ENCODE results near the gene CRYBB3. TPM values are rescaled to one million over a fixed set of nuclear protein-coding genes. Genes with fewer than 3 reads are reported as not detected.
A peak's percentile ranks its signal among the peaks of the same experiment; 100 is the strongest.

Gene CRYBB3
- total and polyA plus RNA-seq, 9 of the 15 experiments (the other 6 are each of a cell fraction or from before 2014, with no cell fraction given): not detected

DNA sequence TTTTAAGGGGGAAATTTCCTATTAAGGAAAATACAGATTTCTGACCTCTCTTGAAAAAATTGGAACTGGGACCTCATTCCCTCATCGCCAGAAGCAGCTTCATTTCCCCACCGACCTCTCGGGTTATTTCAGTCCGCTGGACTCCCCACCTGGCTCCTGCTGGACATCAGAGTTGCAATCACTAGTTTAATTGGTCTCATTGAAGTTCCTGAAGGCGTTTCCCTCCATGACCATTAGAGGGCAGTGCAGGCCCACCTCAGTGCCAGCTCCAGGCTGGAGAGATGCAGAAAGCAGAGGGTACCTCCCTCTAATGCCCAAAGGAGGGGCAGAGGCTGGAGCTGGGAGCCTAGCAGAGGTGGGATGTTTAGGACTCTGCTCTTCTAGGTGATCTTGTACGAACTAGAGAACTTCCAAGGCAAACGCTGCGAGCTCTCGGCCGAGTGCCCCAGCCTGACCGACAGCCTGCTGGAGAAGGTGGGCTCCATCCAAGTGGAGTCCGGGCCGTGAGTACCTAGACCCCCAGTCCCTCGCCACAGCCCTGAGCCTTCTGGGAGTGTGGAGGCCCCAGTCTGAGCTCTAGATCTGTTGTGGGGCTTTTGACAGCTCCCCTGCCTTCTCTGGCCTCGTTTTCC, 2.7 kb downstream of the CRYBB3 start:
- Histone ChIP-seq H3K4me2 (ENCODE audit: insufficient read depth, low read length) (no peak overlapping the region), H3K4me3 (no peak overlapping the region), H2AFZ (ENCODE audit: low read depth, low read length) (no peak overlapping the region), H3K9me3 (replicated peaks; ENCODE audit: control insufficient read depth, insufficient read depth, low read depth, low read length) (no peaks in the 10 kb centered on the region), H3K36me3 (ENCODE audit: control insufficient read depth, insufficient read depth, low read length) (no peaks in the 10 kb centered on the region), H3K9ac (ENCODE audit: insufficient read depth in 1 of 2, low read depth in 2 of 2, low read length in 2 of 2) (no peak overlapping the region), H3K79me2 (ENCODE audit: control insufficient read depth, insufficient read depth, low read length) (no peaks in the 10 kb centered on the region), H3K27me3 (ENCODE audit: control insufficient read depth in 2 of 2, insufficient read depth in 2 of 2, low read length in 2 of 2) (peaks cover 4 to 19% of the 10 kb centered on the region in 2 experiments; a peak in 2 of 5 replicates), H4K20me1 (replicated peaks; ENCODE audit: control insufficient read depth, insufficient read depth, low read length) (0 out of 2 replicates have a peak, but pooled peaks cover 3% of the 10 kb centered on the region), H3K27ac (ENCODE audit: extremely low read depth, low read depth, low read length) (no peak overlapping the region), H3K4me1 (replicated peaks in 1 of 2; ENCODE audit: control insufficient read depth in 2 of 2, insufficient read depth in 2 of 2, low read length in 2 of 2) (no peaks in the 10 kb centered on the region; a peak in 1 of 5 replicates), H3K9me1 (ENCODE audit: control insufficient read depth, insufficient read depth, low read length) (no peaks in the 10 kb centered on the region)
- intact Hi-C loops (cut with micrococcal nuclease): no loop called here
- FAIRE-seq (peak; percentile 74), ATAC-seq (peak; percentile 86), DNase-seq (ENCODE audit: extremely low read depth in 1 of 4, low spot score in 3 of 4) (peak; percentile 57 to 62 (median 61))
- BruUV-seq (replicated peaks): no TSS peak
- in situ Hi-C loops (cut with MboI): loop anchor here (10.0 to 25.0 kb wide), 2 partner anchors 132 to 1135 kb away; no protein-coding TSS in a partner anchor
- ChIA-PET CTCF (ENCODE audit: low intra/inter-chr PET ratio) (no interaction called here), POLR2A (interaction anchor here (0.5 to 0.6 kb wide), 2 partner anchors 10 to 165 kb away, joined by 3 read pairs; no protein-coding TSS in a partner anchor)
- 1% methylated on average over 10 of the region's 15 CpGs for WGBS (ENCODE audit: insufficient coverage, low coverage, missing lambda C conversion rate)
- TF ChIP-seq MEF2A (IDR thresholded peaks at IDR 0.05; ENCODE audit: control insufficient read depth, low read depth, low read length): no peak
- no peak for TF ChIP-seq CBFA2T2 (conservative IDR thresholded peaks at IDR 0.05)
- TF ChIP-seq TAF7 (tag; IDR thresholded peaks at IDR 0.05): no peak
- TF ChIP-seq SREBF1 (IDR thresholded peaks at IDR 0.05; ENCODE audit: borderline replicate concordance, low read depth, low read length): no peak
- TF ChIP-seq, protein P1, sequence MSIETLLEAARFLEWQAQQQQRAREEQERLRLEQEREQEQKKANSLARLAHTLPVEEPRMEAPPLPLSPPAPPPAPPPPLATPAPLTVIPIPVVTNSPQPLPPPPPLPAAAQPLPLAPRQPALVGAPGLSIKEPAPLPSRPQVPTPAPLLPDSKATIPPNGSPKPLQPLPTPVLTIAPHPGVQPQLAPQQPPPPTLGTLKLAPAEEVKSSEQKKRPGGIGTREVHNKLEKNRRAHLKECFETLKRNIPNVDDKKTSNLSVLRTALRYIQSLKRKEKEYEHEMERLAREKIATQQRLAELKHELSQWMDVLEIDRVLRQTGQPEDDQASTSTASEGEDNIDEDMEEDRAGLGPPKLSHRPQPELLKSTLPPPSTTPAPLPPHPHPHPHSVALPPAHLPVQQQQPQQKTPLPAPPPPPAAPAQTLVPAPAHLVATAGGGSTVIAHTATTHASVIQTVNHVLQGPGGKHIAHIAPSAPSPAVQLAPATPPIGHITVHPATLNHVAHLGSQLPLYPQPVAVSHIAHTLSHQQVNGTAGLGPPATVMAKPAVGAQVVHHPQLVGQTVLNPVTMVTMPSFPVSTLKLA (conservative IDR thresholded peaks at IDR 0.05): no peak
- TF ChIP-seq LEF1 (IDR thresholded peaks at IDR 0.05): no peak
- peak; percentile 67; the same call in 1 of the 2 replicates for TF ChIP-seq STAG1 (CRISPR knock-in tag; IDR thresholded peaks at IDR 0.05; ENCODE audit: borderline replicate concordance)
- TF ChIP-seq E2F4 (CRISPR knock-in tag; IDR thresholded peaks at IDR 0.05; ENCODE audit: low read depth): no peak
- no peak for TF ChIP-seq SAFB2 (IDR thresholded peaks at IDR 0.05; ENCODE audit: borderline replicate concordance, low read depth, low read length, severe bottlenecking)
- TF ChIP-seq, protein P2, sequence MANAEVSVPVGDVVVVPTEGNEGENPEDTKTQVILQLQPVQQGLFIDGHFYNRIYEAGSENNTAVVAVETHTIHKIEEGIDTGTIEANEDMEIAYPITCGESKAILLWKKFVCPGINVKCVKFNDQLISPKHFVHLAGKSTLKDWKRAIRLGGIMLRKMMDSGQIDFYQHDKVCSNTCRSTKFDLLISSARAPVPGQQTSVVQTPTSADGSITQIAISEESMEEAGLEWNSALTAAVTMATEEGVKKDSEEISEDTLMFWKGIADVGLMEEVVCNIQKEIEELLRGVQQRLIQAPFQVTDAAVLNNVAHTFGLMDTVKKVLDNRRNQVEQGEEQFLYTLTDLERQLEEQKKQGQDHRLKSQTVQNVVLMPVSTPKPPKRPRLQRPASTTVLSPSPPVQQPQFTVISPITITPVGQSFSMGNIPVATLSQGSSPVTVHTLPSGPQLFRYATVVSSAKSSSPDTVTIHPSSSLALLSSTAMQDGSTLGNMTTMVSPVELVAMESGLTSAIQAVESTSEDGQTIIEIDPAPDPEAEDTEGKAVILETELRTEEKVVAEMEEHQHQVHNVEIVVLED (CRISPR knock-in tag; IDR thresholded peaks at IDR 0.05): no peak
- no peak for TF ChIP-seq ZNF766 (CRISPR knock-in tag; conservative IDR thresholded peaks at IDR 0.05)
- TF ChIP-seq, protein P3, sequence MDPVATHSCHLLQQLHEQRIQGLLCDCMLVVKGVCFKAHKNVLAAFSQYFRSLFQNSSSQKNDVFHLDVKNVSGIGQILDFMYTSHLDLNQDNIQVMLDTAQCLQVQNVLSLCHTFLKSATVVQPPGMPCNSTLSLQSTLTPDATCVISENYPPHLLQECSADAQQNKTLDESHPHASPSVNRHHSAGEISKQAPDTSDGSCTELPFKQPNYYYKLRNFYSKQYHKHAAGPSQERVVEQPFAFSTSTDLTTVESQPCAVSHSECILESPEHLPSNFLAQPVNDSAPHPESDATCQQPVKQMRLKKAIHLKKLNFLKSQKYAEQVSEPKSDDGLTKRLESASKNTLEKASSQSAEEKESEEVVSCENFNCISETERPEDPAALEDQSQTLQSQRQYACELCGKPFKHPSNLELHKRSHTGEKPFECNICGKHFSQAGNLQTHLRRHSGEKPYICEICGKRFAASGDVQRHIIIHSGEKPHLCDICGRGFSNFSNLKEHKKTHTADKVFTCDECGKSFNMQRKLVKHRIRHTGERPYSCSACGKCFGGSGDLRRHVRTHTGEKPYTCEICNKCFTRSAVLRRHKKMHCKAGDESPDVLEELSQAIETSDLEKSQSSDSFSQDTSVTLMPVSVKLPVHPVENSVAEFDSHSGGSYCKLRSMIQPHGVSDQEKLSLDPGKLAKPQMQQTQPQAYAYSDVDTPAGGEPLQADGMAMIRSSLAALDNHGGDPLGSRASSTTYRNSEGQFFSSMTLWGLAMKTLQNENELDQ (CRISPR knock-in tag; IDR thresholded peaks at IDR 0.05; ENCODE audit: borderline replicate concordance): no peak
- TF ChIP-seq, protein P4, sequence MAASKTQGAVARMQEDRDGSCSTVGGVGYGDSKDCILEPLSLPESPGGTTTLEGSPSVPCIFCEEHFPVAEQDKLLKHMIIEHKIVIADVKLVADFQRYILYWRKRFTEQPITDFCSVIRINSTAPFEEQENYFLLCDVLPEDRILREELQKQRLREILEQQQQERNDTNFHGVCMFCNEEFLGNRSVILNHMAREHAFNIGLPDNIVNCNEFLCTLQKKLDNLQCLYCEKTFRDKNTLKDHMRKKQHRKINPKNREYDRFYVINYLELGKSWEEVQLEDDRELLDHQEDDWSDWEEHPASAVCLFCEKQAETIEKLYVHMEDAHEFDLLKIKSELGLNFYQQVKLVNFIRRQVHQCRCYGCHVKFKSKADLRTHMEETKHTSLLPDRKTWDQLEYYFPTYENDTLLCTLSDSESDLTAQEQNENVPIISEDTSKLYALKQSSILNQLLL (CRISPR knock-in tag; IDR thresholded peaks at IDR 0.05; ENCODE audit: borderline replicate concordance): no peak

All from K562 (cell line).